GM15510 (cell line): ENCODE measurements around the gene ANKRD6.

Experiments
- POLR2A ChIP-seq: IDR thresholded peaks from 3 replicates; pipeline ENCODE4 v1.6.1; 2011; ENCODE audit warnings: borderline replicate concordance; ENCODE audit not compliant: insufficient read length; ENCODE audit errors: extremely low read depth

Gene ANKRD6

GRCh38 chr6:89510393-89510792 is 77.4 kb downstream of the ANKRD6 start:
- no peak for TF ChIP-seq POLR2A

DNA sequence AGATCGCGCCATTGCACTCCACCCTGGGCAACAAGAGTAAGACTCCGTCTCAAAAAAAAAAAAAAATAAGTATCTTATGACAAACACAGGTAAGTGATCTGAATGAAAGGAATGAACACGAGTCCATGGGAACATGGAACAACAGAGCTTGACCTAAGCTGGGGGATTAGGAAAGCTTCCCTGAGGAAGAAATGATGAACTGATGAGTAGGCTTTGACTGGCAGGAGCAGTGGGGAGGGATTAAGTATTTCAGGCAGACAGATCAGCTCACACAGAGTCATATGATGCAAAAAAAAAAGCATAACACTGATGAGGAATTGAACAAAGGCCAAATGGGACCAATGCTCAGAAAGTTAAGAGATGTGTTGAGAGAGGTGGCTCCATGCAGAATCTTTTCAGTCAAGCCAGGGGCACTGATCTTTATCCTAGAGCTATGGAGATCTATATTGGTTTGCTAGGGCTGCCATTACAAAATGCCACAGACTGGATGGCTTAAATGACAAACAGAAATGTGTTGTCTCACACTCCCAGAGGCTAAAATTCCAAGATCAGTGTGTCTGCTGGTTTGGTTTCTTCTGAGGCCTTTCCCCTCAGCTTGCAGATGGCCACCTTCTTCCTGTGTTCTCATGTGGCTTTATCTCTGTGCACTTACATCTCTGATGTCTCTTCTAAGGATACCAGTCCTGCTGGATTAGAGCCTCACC is 85.6 kb downstream of the ANKRD6 start:
- TF ChIP-seq POLR2A, result no peak

GRCh38 chr6:89520736-89521135 is 87.8 kb downstream of the ANKRD6 start:
- TF ChIP-seq POLR2A, result no peak

DNA sequence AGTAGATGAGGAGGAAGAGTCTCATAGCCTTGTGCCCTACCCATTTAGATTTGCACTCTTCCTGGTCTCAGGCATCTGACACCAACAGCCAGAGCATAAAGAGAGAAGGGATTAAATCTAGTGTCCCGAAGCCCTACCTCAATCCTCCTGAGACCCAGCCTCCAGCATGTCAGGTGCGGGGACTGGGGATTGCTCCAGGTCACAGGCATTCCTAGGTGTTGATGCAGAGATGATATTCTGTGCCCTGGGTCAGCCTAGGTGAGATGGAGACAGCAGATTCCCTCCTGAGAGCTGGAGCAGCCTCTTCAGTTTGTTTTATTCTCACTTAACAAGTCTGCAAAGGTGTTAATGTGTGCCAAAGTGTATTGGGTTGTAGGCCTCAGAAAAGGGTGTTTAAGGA is 89.8 kb downstream of the ANKRD6 start:
- no peak for TF ChIP-seq POLR2A

DNA sequence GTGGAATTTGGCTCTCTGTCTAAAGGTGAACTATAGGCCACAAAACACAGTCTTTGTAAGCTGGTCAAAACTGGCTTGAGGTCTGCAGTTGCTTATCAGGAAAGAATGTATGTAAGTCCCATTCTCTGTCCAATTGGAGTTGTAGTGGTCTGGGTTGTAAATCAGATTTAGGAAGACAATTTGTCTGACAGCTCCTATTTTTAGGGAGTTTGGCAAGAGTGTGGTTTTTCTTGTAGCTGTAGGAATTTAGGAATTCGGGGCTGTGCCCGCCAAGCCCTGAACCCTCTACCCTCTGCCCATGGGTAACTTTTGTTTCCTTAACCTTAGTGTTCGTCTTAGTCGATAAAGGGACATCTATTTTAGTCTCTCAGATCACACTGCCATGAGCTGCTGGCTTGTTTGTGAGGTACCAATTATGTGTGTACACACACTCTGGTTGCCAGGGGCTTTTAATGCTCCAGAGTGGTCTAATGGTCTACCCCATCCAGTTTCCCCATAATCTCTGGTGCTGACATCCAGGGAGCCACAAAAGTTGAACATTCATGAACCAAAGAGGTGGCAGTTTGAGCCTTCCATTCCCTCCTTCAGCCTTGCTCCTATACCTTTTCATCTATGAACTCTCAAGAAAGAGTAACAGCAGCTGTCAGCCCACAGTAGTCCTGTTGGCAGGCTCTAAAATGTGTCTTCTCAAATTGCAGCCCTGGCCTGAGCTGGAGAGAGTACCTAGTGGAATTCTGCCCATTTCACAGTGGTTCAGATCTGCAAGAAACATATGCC is 93.0 kb downstream of the ANKRD6 start:
- no peak for TF ChIP-seq POLR2A

DNA sequence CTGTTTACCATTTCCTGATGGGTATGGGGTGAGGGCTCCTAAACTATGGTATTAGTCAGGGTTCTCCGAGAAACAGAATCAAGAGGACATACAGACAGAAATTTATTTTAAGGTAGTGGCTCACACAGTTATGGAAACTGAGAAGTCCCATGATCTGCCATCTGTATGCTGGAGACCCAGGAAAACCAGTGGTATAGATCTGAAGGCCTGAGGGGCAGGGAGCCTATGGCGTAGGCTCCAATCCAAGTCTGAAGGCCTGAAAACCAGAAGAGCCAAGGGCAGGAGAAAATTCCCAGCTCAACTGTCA is 93.6 kb downstream of the ANKRD6 start:
- TF ChIP-seq POLR2A, result no peak

- no peak for TF ChIP-seq POLR2A
Measured at GRCh38 chr6:89527634-89528033, 94.7 kb downstream of the ANKRD6 start.

DNA sequence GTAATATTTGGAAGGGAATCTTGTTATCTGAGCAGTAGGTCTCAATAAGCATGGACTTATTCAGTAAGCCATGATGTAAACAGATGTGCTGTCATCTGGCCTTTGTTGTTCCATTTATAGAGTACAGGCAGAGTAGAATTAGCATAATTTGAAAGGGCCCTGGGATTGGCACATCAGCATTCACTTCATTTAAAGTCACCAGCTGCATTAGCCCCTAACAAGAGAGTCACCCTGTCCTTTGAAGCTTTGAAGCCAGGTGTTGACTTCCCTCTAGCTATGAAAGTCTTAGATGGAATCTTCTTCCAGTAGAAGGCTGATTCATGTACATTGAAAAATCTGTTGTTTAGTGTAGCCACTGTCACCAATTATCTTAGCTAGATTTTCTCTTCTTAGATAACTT is 95.9 kb downstream of the ANKRD6 start:
- no peak for TF ChIP-seq POLR2A

GRCh38 chr6:89530982-89531381 is 98.0 kb downstream of the ANKRD6 start:
- no peak for TF ChIP-seq POLR2A

- TF ChIP-seq POLR2A, result no peak
Measured at GRCh38 chr6:89536231-89536630, 103.3 kb downstream of the ANKRD6 start.

GRCh38 chr6:89539779-89540178 is 106.8 kb downstream of the ANKRD6 start:
- TF ChIP-seq POLR2A, result no peak

DNA sequence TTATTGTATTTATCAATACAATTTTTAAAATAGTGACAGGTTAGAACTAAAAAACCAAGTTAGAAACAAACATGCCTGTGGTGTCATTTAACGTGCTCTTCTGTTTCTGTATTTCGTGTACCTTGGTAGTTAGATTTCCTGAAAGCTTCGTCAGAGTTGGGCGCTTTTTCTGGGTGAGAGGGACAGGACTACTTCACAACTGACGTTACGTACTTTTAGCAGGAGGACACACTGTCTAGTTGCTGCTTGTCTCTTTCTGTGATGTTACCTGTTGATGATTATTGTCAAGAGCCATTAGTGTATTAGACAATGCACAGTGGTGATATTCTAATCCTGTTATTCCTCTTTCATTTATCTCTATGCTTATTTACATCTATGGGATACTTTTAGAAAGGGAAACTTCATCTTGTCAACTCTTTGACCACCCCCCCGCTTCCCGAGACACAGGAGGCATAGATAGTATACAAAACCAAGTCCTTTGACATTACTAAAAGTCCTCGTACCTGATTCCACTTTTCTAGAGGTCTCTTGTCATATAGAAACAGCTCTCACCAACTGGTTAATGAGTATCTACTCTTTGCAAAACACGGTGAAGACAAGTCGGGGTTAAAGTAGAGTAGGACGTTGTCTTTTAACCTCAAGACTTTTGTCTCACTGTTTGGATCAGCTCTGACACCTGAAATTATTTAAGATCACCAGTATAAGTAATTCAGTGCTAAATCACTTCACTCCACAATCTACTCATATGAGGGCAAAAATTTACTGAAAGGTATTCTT is 109.3 kb downstream of the ANKRD6 start:
- TF ChIP-seq POLR2A, result no peak

DNA sequence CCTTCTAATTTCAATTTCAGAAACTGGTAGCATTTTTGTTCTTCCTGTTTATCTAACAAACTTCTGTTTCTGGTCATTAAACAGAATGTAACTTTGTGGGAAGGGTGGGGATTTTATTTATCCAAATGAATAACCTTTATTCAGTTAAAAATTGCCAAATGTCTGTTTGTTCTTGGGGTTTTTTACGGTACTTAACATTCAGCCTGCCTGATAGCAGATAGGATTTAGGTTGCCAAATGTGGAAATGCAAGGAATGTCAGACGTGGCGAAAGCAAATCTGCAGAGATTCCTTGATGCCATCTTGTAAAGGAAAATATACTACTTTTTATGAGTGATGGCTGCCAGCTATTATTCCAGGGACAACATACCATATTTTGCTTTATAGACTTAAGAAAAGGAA is 109.9 kb downstream of the ANKRD6 start:
- TF ChIP-seq POLR2A, result no peak

- TF ChIP-seq POLR2A, result no peak
Measured at GRCh38 chr6:89547281-89547680, 114.3 kb downstream of the ANKRD6 start.

GRCh38 chr6:89553431-89553830 is 120.5 kb downstream of the ANKRD6 start:
- no peak for TF ChIP-seq POLR2A
